NOMO-1 treated with dmso at 0.1 percent for 144 hours (cell line): ENCODE results near the gene PHACTR1.
"Not testable (repeated sequence)": the region's sequence is repeated elsewhere in the genome, so short reads cannot be mapped to it uniquely, and the experiment has no call there.

Experiments
- DNase-seq: peaks from one replicate; lab custom pipeline; 2025; ENCODE audit not compliant: unreplicated experiment; lab: John Stamatoyannopoulos, UW

Gene PHACTR1

GRCh38 chr6:13299403-13299821, 582.8 kb downstream of the PHACTR1 start:
- no peak for DNase-seq

- DNase-seq, result no peak
Observed at GRCh38 chr6:13299918-13300317, 583.4 kb downstream of the PHACTR1 start.

- no peak for DNase-seq
Observed at GRCh38 chr6:13300643-13301590, 584.4 kb downstream of the PHACTR1 start.

- DNase-seq, result no peak
Observed at GRCh38 chr6:13302291-13302690, 585.7 kb downstream of the PHACTR1 start.

- DNase-seq, result peak; percentile 94
Observed at GRCh38 chr6:13302751-13303667, 586.4 kb downstream of the PHACTR1 start.

- no peak for DNase-seq
Observed at GRCh38 chr6:13303668-13304017, 587.1 kb downstream of the PHACTR1 start.

- DNase-seq, result no peak
Observed at GRCh38 chr6:13304101-13304500, 587.5 kb downstream of the PHACTR1 start.

- no peak for DNase-seq
Observed at GRCh38 chr6:13304580-13305260, 588.2 kb downstream of the PHACTR1 start.

GRCh38 chr6:13305288-13305687, 588.7 kb downstream of the PHACTR1 start:
- DNase-seq, result no peak

- DNase-seq, result no peak
Observed at GRCh38 chr6:13305791-13306190, 589.2 kb downstream of the PHACTR1 start.

GRCh38 chr6:13307508-13307995, 591.0 kb downstream of the PHACTR1 start:
- DNase-seq, result no peak

GRCh38 chr6:13308332-13308731, 591.8 kb downstream of the PHACTR1 start:
- no peak for DNase-seq

- no peak for DNase-seq
Observed at GRCh38 chr6:13311155-13311554, 594.6 kb downstream of the PHACTR1 start.

- DNase-seq, result no peak
Observed at GRCh38 chr6:13314806-13315205, 598.2 kb downstream of the PHACTR1 start.

GRCh38 chr6:13315896-13316295, 599.3 kb downstream of the PHACTR1 start:
- DNase-seq, result no peak

GRCh38 chr6:13318821-13319220, 602.3 kb downstream of the PHACTR1 start:
- no peak for DNase-seq

GRCh38 chr6:13319891-13320564, 603.5 kb downstream of the PHACTR1 start:
- no peak for DNase-seq

GRCh38 chr6:13326031-13326586, 609.5 kb downstream of the PHACTR1 start:
- DNase-seq, result not testable (repeated sequence)

GRCh38 chr6:13327691-13328075, 611.1 kb downstream of the PHACTR1 start:
- DNase-seq, result no peak
